Adipocyte (in vitro differentiated cells): ENCODE measurements around the gene WWP2.

Experiments used
- DNase-seq: peaks from one replicate; pipeline ENCODE4 v3.0.0-alpha.2; 2015; ENCODE audit warnings: low read depth
- H3K27me3 ChIP-seq: replicated peaks from 2 replicates; pipeline ENCODE4 v1.7.0; 2013; ENCODE audit warnings: mild to moderate bottlenecking, low read length, moderate library complexity; ENCODE audit not compliant: control insufficient read depth, insufficient read depth
- H3K36me3 ChIP-seq: 2 replicates; pipeline ENCODE4 v1.7.0; 2013; ENCODE audit warnings: low read length, mild to moderate bottlenecking, moderate library complexity; ENCODE audit not compliant: control insufficient read depth, insufficient read depth, severe bottlenecking
- H3K4me1 ChIP-seq: 2 replicates; pipeline ENCODE4 v1.7.0; 2013; ENCODE audit warnings: mild to moderate bottlenecking, low read length, moderate library complexity; ENCODE audit not compliant: control insufficient read depth, insufficient read depth
- H3K4me3 ChIP-seq: 2 replicates; pipeline ENCODE4 v1.7.0; 2013; ENCODE audit warnings: mild to moderate bottlenecking, low read length, moderate library complexity
- H3K9ac ChIP-seq: 2 replicates; pipeline ENCODE4 v1.7.0; 2013; ENCODE audit warnings: mild to moderate bottlenecking, low read length, moderate library complexity
- H3K9me3 ChIP-seq: 2 replicates; pipeline ENCODE4 v1.7.0; 2013; ENCODE audit warnings: mild to moderate bottlenecking, low read length, moderate library complexity; ENCODE audit not compliant: control insufficient read depth

The WWP2 gene

DNA sequence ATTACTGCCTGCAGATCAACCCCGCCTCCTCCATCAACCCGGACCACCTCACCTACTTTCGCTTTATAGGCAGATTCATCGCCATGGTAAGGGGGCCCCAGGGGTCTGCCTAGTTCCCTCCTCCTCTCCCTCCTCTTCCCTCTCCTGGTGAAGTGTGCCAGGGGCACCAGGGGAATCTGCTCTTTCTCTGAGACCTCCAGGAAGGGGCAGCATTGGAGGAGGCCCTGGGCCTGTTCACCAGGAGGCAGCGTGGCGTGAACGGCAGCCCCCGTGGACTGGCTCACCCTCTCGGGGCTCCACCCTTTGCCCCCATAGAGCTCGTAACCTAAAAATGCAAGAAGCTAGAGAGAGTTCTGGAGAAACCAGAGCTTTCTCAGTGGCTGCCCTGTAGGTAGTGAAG is 171.9 kb downstream of the WWP2 start:
- no peak for DNase-seq
- H3K36me3 ChIP-seq: peaks cover 67% of the 10 kb centered on the region

DNA sequence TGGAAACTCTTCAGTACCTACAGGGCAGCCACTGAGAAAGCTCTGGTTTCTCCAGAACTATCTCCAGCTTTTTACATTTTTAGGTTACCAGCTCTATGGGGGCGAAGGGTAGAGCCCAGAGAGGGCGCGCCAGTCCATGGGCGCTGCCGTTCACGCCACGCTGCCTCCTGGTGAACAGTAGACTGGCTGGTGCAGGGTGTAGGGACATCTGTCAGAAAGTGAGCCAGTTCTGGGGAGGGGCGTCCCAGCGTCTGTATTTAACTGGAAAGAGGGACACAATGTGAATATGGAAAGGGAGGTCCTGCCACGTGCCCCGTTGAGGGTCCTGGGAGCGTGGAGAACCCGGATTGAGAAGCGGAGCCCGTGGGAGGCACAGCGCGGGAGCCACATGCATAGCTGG is 172.6 kb downstream of the WWP2 start:
- H3K4me3 ChIP-seq: no peak overlapping the region
- H3K4me1 ChIP-seq: no peaks in the 10 kb centered on the region
- peaks cover 73% of the 10 kb centered on the region for H3K36me3 ChIP-seq
- H3K9ac ChIP-seq: no peak overlapping the region
- H3K9me3 ChIP-seq: no peaks in the 10 kb centered on the region
- no peaks in the 10 kb centered on the region for H3K27me3 ChIP-seq
- DNase-seq: no peak

More for the DNA sequence above, 171.9 kb downstream of the WWP2 start:
- H3K4me3 ChIP-seq: no peak overlapping the region
- no peaks in the 10 kb centered on the region for H3K9me3 ChIP-seq
- H3K9ac ChIP-seq: no peak overlapping the region
- H3K4me1 ChIP-seq: no peaks in the 10 kb centered on the region
- no peaks in the 10 kb centered on the region for H3K27me3 ChIP-seq

DNA sequence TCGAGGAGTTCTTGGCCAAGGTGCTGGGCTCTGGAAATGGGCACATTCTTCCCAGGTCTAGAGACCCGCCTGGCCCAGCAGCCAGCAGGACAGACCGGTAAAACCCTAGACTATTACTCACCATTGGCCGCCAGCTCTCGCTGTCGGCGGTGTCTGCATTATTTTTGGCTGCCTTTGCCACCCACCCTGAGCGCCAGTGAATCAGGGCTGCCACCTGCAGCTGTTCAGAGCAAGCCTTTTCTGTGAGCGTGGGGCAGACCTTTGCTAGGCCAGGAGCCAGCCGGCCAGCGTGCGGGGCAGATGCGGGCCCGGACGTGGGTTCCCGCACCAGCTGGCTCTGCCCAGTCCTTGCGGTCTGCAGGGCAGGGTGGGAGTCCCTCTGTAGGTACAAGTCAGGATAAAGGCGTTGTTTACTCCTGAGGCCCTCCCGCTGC is 173.2 kb downstream of the WWP2 start:
- H3K9ac ChIP-seq: no peak overlapping the region
- peaks cover 78% of the 10 kb centered on the region for H3K36me3 ChIP-seq
- no peak for DNase-seq
- no peaks in the 10 kb centered on the region for H3K27me3 ChIP-seq
- H3K9me3 ChIP-seq: no peaks in the 10 kb centered on the region
- H3K4me3 ChIP-seq: no peak overlapping the region
- no peaks in the 10 kb centered on the region for H3K4me1 ChIP-seq

DNA sequence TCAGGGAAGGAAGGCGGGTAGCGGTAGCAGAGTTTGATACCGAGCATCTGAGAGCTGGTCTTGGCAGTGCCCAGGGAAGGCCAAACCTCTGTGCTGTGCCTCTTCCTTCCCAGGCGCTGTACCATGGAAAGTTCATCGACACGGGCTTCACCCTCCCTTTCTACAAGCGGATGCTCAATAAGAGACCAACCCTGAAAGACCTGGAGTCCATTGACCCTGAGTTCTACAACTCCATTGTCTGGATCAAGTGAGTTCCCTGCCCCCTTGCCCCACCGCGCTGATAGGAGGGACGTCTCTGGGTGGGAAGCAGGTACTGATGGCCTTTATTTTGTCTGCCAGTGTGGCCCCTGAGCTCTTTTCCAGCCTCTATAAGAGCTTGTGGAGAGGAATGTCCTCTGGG is 173.6 kb downstream of the WWP2 start:
- Histone ChIP-seq H3K4me1 (peaks cover under 1% of the 10 kb centered on the region), H3K4me3 (no peak overlapping the region), H3K9me3 (no peaks in the 10 kb centered on the region), H3K9ac (no peak overlapping the region), H3K36me3 (peaks cover 76% of the 10 kb centered on the region), H3K27me3 (no peaks in the 10 kb centered on the region)
- DNase-seq: no peak

DNA sequence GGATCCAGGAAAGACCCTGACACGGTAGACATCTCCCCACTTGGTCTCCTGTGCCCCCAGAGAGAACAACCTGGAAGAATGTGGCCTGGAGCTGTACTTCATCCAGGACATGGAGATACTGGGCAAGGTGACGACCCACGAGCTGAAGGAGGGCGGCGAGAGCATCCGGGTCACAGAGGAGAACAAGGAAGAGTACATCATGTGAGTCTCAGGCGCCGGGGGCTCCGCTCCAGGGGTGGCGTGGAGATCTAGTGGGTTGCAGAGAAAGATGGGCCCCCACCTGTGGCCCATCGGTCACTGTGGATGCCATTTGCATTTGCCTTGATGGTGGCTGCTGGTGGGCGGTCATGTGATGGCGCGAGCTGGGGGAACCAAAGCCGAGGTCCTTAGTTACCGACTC is 174.1 kb downstream of the WWP2 start:
- DNase-seq: no peak
- peaks cover 71% of the 10 kb centered on the region for H3K36me3 ChIP-seq
- H3K9me3 ChIP-seq: no peaks in the 10 kb centered on the region
- H3K9ac ChIP-seq: no peak overlapping the region
- H3K4me1 ChIP-seq: peaks cover 6% of the 10 kb centered on the region
- H3K4me3 ChIP-seq: no peak overlapping the region
- no peaks in the 10 kb centered on the region for H3K27me3 ChIP-seq

DNA sequence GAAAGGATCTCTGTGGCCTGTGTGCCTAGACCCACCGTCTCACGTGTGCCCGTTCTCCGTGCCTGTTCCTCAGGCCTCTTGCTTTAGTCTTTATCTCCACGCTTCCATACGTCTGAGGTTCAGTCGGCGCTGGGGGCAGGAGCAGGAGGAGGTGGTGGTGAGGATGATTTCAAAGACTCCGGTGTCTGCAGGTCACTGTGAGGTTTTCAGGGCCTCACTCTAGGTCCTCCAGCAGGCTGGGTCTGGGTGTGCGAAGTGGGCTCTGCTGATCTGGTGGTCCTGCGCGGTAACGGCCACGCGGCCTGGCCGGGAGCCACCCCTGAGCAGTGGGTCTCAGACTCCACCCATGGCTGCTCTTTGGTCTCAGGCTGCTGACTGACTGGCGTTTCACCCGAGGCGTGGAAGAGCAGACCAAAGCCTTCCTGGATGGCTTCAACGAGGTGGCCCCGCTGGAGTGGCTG is 174.6 kb downstream of the WWP2 start:
- H3K4me1 ChIP-seq: peaks cover 11% of the 10 kb centered on the region
- H3K9ac ChIP-seq: no peak overlapping the region
- H3K9me3 ChIP-seq: no peaks in the 10 kb centered on the region
- peaks cover 66% of the 10 kb centered on the region for H3K36me3 ChIP-seq
- no peak overlapping the region for H3K4me3 ChIP-seq
- no peaks in the 10 kb centered on the region for H3K27me3 ChIP-seq
- no peak for DNase-seq

DNA sequence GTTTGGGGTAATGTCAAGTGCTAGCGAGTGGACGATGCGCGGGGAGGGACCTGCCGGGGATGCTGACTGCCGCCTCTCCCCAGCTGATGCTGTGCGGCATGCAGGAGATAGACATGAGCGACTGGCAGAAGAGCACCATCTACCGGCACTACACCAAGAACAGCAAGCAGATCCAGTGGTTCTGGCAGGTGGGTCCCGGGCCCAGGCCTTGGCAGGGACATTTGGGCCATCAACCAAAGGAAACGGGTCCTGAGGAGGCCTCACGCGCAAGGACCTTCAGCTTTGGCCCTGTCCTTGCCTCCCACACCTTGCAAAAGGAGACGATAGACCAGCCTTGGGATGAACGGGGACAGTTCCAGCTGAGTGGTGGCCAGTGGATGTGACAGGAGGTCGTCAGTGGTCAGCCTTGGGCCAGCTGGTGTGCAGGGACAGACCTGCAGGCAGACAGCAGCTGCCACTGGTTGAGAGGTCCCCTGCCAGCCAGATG is 175.4 kb downstream of the WWP2 start:
- no peaks in the 10 kb centered on the region for H3K27me3 ChIP-seq
- peaks cover 18% of the 10 kb centered on the region for H3K4me1 ChIP-seq
- H3K4me3 ChIP-seq: no peak overlapping the region
- H3K9me3 ChIP-seq: no peaks in the 10 kb centered on the region
- no peak overlapping the region for H3K9ac ChIP-seq
- H3K36me3 ChIP-seq: peaks cover 61% of the 10 kb centered on the region
- no peak for DNase-seq

DNA sequence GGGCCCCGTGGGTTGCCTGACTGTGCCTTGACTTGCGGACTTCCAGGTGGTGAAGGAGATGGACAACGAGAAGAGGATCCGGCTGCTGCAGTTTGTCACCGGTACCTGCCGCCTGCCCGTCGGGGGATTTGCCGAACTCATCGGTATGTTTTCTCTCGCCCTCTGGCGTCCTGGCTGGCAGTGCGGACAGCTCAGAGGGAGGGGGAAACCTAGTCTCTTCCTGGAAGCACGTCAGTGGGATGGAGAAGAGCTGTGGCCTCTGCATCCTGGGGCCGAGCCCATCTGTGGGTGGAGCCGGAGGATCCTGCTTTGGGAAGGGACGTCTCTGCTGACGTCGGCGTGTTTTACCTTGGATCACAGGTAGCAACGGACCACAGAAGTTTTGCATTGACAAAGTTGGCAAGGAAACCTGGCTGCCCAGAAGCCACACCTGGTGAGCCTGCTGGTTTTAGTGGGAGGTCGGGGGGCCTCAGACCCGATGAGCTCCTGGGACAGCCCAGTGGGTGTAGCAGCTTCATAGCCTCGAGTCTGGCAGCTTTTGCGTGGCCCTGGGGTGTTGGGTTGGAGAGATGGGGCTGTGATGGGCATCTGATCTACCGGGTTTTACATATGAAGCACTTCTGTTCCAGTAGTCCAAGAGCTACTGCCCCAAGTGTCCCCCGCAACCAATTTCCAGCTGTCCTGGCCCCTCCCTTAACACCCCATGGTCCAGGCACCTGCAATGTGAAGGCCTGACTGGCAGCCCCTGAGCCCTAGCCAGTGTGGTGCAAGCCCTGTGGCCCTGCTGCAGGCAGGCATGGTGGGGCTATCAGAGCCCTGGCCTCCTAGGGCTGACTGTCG is 177.1 kb downstream of the WWP2 start:
- Histone ChIP-seq H3K9ac (no peak overlapping the region), H3K36me3 (peaks cover 54% of the 10 kb centered on the region), H3K4me1 (peaks cover 20% of the 10 kb centered on the region), H3K4me3 (no peak overlapping the region), H3K27me3 (no peaks in the 10 kb centered on the region), H3K9me3 (no peaks in the 10 kb centered on the region)
- DNase-seq: no peak

DNA sequence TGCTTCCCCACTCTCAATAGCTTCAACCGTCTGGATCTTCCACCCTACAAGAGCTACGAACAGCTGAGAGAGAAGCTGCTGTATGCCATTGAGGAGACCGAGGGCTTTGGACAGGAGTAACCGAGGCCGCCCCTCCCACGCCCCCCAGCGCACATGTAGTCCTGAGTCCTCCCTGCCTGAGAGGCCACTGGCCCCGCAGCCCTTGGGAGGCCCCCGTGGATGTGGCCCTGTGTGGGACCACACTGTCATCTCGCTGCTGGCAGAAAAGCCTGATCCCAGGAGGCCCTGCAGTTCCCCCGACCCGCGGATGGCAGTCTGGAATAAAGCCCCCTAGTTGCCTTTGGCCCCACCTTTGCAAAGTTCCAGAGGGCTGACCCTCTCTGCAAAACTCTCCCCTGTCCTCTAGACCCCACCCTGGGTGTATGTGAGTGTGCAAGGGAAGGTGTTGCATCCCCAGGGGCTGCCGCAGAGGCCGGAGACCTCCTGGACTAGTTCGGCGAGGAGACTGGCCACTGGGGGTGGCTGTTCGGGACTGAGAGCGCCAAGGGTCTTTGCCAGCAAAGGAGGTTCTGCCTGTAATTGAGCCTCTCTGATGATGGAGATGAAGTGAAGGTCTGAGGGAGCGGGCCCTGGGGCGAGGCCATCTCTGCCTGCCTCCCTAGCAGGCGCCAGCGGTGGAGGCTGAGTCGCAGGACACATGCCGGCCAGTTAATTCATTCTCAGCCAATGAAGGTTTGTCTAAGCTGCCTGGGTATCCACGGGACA is 177.9 kb downstream of the WWP2 start:
- DNase-seq: no peak
- Histone ChIP-seq H3K27me3 (no peaks in the 10 kb centered on the region), H3K9ac (no peak overlapping the region), H3K36me3 (peaks cover 47% of the 10 kb centered on the region), H3K9me3 (no peaks in the 10 kb centered on the region), H3K4me3 (no peak overlapping the region), H3K4me1 (peaks cover 20% of the 10 kb centered on the region)

DNA sequence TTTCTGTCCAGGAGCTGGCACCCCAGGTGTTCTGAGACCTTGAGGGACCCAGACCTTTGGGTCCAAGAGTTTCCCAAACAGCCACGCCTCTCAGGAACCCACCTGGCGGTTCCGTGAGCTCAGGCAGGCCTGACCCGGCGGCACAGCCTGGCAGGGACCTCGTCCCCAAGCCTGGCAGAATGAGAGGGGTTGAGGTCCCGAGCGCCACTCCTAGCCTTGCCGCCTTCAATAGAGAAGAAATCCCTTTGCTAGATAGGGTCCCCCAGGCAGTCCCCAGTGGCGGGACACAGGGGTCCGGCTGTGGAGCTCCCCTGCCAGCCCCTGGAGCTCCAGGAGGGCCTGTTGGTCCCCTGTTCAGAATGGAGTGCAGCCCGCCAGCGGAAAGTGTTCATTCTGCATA is 178.5 kb downstream of the WWP2 start:
- no peak for DNase-seq
- no peak overlapping the region for H3K4me3 ChIP-seq
- no peaks in the 10 kb centered on the region for H3K27me3 ChIP-seq
- peaks cover 43% of the 10 kb centered on the region for H3K36me3 ChIP-seq
- peaks cover 20% of the 10 kb centered on the region for H3K4me1 ChIP-seq
- H3K9ac ChIP-seq: no peak overlapping the region
- H3K9me3 ChIP-seq: no peaks in the 10 kb centered on the region
